Measurements from ENCODE around the gene TJP1.

DNA sequence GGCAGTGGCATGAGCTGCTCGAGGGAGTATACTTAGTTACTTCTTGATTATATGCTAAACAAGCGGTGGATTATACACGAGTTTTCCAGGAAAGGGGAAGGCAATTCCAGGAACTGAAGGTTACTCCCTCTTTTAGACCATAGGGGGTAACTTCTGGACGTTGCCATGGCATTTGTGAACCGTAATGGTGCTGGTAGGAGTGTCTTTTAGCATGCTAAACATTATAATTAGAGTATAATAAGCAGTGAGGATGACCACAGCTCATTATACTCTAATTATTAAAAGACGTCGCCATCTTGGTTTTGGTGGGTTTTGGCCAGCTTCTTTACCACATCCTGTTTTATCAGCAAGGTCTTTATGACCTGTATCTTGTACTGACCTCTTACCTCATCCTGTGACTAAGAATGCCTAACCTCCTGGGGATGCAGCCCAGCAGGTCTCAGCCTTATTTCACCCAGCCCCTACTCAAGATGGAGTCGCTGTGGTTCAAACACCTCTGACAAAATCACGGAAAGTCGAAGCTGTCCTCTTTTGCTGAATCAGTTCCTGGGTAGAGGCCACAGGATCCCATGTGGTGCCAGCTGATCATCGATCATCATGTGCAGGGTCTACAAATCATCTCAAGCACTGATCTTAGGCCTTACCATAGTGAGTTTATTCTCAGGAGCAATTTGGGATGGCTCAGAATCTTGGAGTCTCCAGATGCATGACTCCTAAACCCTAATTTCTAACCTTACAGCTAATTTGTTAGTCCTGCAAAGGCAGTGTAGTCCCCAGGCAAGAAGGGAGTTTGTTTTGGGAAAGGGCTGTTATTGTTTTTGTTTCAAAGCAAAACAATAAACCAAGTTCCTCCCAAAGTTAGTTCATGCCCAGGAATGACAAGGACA lies 149.1 kb downstream of the TJP1 start:
- TF ChIP-seq POLR2A (IDR thresholded peaks at IDR 0.05; ENCODE audit: low read depth, low read length) (no peak), POLR2AphosphoS5 (IDR thresholded peaks at IDR 0.05; ENCODE audit: low read depth, low read length) (no peak), SPI1 (IDR thresholded peaks at IDR 0.05; ENCODE audit: low read depth, low read length) (no peak)
